ENCODE data around the gene CCDC17.
A peak's percentile ranks its signal among the peaks of the same experiment; 100 is the strongest.

CCDC17 gene

DNA sequence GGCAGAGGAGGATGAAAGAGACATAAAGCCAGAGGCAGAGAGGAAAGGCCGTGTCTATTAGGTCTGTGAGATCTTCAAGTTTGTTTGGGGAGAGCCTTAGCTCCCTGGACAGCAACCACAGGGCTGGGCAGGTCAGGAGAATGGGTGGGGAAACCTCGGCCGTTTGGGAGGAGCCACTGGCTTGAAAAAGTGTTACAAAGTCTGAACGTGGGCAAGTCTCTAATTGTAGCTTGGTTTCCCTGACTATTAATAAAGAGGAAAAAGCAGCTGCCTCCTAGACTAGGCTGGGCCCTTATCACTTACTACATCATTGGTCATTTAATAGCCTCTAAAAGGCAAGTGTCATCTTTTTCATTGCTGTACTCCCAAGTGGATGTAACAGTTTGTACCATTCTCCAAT is at the start of gene CCDC17:
TSS of gene CCDC17 (minus strand) at position 83 of the 400 bp plus-strand sequence. CDS start 145 bp downstream, outside the sequence.
- no peak for DNase-seq

GRCh38 chr1:45669859-45670655 is 46.2 kb upstream of the CCDC17 start:
- no peak for DNase-seq

DNA sequence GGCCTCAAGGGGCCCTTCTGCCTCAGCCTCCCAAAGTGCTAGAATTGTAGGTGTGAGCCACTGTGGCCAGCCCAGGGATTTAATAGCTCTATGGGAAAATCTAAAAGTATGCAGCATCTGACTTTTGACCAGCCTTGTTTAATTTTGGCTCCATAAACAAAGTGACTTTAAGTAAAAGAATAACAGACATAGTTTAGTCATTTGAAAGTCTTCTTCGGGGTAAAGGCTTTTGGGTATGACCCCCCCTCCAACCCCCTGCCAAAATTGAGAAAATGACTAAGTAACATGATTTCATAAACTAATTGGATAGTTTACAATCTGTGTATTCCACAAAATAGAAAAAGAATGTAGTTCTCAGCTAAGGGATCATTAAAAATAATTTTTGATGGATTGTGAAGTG is 45.5 kb upstream of the CCDC17 start:
- DNase-seq: no peak

GRCh38 chr1:45668526-45668925 is 44.7 kb upstream of the CCDC17 start:
- no peak for DNase-seq

- DNase-seq: no peak
Measured at GRCh38 chr1:45667321-45668111, 43.7 kb upstream of the CCDC17 start.

- no peak for DNase-seq
Measured at GRCh38 chr1:45666836-45667235, 43.0 kb upstream of the CCDC17 start.

DNA sequence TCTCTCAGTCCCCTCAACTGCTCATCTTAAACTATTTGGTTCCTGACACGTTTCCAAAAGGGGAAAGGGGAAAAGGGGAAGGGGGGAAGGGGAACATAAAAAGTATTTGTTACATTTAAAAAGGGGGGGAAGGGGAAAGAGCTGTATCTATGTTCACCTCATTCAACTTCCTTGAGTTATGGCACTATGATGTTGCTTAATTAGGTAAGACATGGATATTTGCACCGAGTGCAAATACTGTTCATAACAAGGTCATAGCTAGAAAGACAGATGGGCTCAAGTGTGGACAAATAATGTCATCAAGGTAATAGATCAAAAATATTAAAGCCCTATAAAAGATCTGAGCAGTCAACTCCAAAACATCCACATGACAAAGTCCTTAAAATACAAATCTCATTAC is 36.5 kb upstream of the CCDC17 start:
- no peak for DNase-seq

GRCh38 chr1:45659222-45659621 is 35.4 kb upstream of the CCDC17 start:
- no peak for DNase-seq

DNA sequence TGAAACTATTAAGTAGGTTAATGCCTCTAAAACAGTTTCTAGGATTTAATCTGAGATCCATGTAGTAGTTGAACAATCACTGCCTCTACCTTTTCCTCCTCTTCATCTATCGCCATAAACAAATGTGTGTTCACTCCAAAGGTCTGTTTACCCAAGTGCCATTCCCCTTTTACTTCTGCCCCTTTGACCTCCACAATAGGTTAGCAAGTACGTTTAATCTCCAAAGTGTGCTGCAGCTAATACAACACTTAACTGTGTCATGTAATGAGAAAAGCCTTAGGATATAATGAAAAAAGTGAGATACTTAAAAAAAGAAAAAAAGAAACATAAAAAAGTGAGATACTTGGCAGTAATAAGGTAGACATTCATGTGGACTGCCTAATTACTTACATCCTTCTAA is 34.3 kb upstream of the CCDC17 start:
- DNase-seq: no peak

DNA sequence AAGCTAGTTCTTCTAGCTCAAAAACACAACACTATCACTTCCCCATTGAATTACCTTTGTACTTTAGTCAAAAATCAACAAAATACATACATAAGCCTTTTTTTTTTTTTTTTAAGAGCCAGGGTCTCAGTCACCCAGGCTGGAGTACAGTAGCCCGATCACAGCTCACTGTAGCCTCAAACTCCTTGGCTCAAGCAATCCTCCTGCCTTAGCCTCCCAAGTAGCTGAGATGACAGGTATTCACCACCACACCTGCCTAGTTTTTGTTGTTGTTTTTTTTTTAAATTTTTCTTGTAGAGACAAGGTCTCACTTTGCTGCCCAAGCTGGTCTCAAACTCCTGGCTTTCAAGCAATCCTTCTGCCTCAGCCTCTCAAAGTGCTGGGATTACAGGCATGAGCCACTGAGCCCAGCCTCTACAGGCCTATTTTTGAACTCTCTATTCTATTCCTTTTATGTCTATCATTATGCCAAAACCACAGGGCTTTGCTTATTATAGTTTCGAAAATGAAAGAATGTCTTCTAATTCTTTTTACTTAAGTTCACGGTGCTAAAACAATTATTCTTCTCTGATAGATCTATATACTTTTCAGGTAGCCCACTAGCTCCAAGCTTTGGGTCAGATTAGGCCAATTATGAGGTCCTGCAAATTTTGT is 32.8 kb upstream of the CCDC17 start:
- no peak for DNase-seq

DNA sequence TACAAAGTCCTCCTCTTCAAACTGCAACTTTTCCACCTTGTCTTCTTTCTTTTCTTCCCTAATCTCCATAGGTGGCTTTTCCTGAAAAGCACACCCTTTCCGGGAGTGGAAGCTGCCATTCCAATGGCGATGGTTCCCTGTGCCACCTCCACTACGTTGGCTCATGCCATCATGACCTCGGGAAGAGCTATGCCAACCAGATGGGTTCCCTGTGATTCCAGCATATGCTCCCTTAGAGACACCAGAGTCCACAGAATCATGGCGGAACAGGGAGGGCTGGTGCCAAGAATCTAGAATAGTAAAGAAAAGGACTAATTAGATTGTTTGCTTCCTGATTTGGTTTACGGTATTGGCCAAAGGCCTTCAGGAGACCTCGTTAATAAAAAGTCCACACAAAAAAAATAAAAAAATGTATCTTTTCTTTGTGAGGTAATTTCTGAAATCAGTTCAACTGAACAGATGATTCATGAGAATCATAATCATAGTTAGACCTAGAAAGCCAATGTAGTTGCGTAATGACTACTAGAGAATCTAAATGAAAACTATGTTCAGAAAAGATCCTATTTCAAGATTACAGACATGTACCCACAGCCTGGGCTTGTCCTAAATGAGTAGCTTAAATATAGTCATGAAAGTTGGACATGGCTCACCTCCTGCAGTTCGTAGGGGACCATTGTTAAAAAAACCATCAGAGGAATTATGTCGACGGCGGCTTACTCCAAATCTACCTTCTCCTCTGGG is 30.9 kb upstream of the CCDC17 start:
- DNase-seq: no peak

DNA sequence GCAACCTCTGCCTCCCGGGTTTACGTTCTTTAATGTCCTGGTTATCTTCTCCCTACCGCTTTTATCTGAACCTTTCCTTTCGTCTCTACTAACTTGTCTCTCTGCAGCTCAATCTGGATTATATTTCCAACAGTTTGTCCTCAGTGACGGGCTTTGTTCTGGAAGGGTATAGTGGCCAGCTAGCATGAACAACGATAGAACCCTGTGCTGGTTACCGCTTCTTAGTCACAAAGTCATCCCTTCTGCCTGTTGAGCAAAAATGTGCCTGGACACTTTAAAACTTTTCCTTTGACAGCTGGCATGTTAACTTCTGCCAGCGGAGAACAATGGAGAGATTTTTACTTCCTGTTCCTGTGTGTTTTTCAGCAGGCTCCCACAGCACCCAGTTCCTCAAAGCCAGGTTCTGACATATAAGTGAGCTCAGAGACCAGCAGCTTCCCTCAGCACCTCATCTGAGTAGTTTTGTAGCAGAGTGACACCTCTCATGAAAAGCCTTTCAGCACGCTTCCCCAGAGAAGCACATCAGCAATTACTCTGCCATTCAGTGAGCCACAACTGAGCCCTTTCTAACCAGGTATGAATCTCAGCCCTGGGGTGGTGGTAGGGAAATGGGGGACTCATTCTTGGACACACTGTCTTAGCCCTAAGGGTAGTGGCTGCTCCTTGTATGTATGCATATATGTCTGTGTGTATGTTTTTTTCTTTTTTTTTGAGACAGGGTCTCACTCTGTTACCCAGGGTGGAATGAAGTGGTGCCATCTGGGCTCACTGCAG is 23.6 kb upstream of the CCDC17 start:
- DNase-seq: peak in 1 of 2 donors; percentile 33

DNA sequence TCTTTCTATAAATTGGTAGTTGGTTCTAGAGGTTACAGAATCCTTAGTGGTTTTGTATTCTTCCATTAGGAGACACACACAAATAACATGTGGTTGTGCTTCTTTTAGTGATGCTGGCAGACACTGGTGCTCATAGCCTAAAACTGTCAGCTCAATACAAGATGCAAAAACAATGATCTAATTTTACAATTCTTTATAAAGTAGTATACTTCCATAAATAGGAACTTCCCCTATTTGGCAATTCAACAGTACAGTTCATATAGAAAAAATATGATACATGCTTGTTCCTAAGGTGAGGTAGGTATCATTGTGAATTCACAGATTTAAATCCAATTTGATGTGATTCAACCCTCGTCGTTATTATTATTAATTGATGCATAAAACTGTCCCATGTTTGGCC is 20.8 kb upstream of the CCDC17 start:
- DNase-seq: no peak

DNA sequence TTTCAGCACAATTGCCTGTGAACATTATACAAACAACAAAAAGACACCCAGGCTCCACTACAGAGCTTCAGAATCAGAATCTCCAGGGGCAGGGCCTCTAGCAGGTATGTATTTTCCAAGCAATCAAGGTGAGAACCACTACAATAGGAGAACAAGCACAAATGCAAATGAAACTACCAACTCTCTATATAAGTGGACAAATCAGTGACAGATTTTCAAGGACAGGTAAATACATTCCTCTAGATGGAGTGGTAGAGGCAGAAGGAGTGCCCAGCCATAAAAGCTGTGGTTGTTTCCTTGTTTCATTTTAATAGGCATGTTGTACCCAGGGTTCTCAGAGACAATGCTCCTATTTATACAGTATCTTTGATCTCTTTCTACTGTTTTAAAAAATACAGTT is 20.1 kb upstream of the CCDC17 start:
- no peak for DNase-seq

DNA sequence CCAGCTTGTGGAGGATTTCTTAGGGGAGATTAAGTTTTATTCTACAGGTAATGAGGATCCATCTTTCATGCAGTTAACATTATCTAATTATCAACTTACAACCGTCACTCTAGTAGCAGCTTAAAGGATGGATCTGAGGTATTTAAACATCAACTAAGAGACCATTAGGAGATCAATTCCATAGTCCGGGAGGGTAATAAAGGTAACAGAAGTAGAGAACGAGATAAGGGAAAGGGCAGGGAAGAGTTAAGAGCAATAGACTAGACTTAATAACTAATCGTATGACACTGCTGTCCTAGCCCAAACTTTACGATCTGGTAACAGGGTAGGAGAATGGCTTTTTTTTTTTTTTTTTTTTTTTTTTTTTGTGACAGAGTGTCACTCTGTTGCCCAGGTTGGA is 19.5 kb upstream of the CCDC17 start:
- no peak for DNase-seq

DNA sequence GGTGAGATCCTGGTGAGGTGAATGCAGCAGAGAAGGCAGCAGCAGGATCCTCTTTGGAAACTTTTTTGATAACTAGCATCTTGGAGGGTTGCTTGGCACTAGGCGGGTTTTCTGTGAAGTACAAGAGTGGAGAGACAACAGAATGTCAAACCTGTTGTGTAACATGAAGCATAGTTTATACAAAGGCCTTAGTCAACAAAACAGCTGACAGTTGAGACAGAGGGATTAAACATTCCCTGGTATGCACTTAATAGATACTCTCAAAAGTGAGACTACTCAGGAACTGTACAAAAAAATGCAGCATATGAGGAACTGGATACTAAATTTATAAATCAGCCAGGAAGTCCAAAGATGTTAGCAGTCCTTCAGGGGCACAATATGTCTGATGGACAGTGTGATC is 16.4 kb upstream of the CCDC17 start:
- DNase-seq: no peak

DNA sequence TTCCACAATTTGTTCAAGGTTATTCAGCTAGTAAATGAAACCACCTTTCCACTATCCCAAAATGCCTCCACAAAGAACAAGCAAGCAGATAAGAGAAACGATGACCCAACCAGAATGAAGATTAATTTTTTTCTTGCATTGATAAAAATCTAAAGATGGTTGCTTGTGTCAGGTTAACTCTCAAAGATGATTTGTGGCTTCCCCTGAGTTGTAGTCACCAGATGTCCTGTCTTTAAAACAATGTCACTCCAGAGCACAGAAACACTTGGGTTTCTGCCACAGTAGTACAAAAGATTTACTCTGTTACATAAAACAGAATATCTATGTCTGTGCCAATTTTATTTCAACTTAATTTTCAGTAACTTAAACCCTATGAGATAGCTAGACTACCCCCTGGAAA is 11.4 kb upstream of the CCDC17 start:
- DNase-seq: no peak

DNA sequence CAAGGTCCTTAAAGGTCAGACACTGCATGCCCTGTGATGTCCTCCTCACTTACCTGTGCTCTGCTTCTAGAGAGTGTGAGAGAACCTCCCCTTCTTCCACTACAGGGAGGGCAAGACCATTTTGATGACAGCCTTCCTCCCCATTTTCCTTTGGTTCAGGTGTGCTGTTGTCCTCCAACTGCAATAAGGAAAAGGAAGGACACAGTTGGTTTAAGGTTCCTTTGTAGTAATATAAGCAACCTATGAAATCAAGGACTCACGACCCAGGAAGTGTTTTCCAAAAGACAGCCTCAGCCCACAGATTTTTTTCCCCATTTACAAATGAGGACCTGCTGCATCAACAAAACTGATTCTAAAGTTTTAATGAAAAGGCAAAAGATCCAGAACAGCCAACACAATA is 6.6 kb upstream of the CCDC17 start:
- no peak for DNase-seq

DNA sequence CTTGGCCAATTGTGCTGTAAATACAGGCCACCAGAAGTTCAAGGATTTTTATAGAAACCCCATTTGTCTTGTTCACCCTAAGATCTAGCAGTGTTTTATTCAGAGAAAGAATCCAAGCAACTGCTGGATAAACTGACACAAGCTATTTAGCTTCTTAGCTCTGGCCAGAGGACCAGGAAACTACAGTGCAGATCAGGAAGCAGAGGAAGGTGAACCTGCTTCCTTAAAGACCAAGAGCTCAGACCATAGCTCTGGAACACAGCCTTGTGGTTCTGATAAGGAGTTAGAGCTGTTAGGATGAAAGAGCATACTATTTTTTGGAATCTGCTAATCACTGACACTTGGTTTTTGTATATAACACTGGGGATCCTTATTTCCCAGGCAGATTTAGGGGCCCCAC is 5.2 kb upstream of the CCDC17 start:
- DNase-seq: no peak

DNA sequence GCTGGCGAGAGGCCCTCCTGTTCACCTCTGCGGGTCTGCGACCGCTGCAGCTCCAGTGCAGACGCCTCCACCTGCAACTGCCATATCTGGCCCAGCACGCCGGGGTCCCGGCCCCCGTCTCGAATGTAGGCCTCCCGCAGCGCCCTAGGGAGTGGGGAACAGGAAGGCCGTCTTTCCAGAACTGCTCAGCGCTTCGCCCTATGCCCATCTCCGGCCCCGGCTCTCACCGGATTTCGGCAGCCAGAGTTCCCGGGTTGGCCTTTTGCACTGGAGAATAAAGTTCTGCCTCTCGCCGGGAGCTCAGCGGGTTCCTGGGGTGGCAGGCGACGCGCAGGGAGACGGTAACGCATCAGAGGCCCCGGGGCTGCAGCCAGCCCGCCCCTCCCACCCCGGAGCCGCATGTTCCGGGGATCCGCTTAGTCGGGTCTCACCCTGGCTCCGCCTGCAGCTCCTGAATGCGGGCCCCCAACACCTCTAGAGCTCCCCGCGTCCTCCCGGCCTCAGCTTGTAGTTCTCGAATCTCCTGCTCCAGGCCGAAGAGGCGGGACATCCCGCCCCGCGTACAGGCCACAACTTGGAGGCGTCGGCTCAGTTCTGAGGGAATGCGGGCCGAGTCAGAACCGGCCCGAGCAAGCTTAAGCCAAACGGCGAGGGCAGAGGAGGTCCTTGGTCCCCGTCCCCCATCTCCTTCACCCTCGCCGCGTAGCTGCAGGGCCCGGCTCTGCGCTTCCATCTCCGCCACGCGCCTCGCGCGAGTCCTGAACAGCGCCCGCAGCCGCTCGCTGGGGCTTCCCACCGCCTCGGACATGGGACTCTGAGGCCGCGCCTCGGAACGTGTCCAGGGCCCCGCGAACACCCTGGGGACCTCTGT is 1.1 kb downstream of the CCDC17 start:
- DNase-seq: no peak

DNA sequence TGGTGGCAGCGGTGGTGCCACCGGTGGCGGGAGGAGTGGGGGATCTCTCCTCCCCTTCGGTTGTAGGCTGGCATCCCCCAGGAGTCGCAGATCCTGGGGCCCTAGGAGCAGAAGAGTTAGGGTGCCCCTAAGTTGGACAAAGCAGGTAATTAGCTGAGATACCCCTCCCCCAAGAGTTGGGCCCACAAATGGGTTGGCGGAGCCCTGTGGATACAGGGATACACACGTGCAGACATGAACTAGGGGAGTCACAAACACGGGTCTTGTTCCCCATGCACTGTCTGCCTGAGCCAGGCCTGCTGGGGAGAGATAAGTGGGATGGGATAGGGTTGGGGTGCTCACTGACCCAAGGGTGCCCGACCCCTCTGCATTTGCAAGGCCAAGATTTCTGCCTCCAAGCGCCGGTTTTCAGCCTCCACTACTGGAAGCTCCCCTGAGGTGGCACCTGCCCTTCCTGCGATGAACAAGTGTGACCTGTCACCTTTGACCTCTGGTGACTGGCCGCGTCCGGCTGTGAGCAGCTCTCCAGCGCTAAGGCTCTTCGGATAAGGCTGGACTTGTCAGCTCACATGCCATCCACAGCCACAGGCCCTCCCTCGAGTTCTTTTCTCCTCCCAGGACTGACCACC is 1.8 kb downstream of the CCDC17 start:
- no peak for DNase-seq
